GM12892 (cell line): ENCODE data around the gene SMYD3.

Experiments used
- POLR2A ChIP-seq: IDR thresholded peaks from 2 replicates; pipeline ENCODE4 v1.6.1; 2011; ENCODE audit warnings: low read depth, low read length, control low read depth
- POLR2AphosphoS5 ChIP-seq: IDR thresholded peaks from 2 replicates; pipeline ENCODE4 v1.6.1; 2011; ENCODE audit warnings: low read depth, low read length, control low read depth
- TAF1 ChIP-seq: IDR thresholded peaks from 2 replicates; pipeline ENCODE4 v1.6.1; 2011; ENCODE audit warnings: low read depth, mild to moderate bottlenecking, control low read depth, low read length, borderline replicate concordance

GRCh38 chr1:245956225-245956624 is 550.9 kb downstream of the SMYD3 start:
- TF ChIP-seq POLR2AphosphoS5 (no peak), TAF1 (no peak), POLR2A (no peak)
